Lower leg skin (tissue), 4 donors: Measurements from ENCODE around the gene ANKRD9. TPM values are rescaled to one million over a fixed set of nuclear protein-coding genes. Genes with fewer than 3 reads are reported as not detected.

Experiments used
- DNase-seq, 2 donors: peaks; one replicate each; pipeline ENCODE4 v3.0.0-alpha.2; 2019; ENCODE audit warnings: low spot score in 2 of 2
- H3K4me3 ChIP-seq: fragments of 200-600 bp; sonication (generic); 2 replicates; pipeline ENCODE4 v1.5.1; 2017; ENCODE audit warnings: mild to moderate bottlenecking, low read depth; ENCODE audit not compliant: poor library complexity, severe bottlenecking
- CTCF ChIP-seq, 3 donors: fragments of 450-650 bp; IDR thresholded peaks; one replicate each; pipeline ENCODE4 v1.5.1; 2016; ENCODE audit warnings: antibody characterized with exemption in 3 of 3, mild to moderate bottlenecking in 3 of 3, moderate library complexity in 2 of 3
- POLR2A ChIP-seq, 2 donors: fragments of 450-650 bp; IDR thresholded peaks; one replicate each; pipeline ENCODE4 v1.6.1; 2016 to 2017; ENCODE audit warnings: antibody characterized with exemption in 2 of 2, mild to moderate bottlenecking in 1 of 2, moderate library complexity in 1 of 2
- WGBS, 2 donors: methylation state at CpG; one replicate each; pipeline ENCODE4 v1.1.5; 2018; 5-methylcytosine and 5-hydroxymethylcytosine counted together
- intact Hi-C: fragments of 100-400 bp; cut with DNase I; formaldehyde crosslinking; loops from one replicate; pipeline ENCODE4 v1.15.0; 2023; ENCODE audit warnings: low total_unique reads
- total RNA-seq, 4 donors: library from RNA; depleted of rRNA; stranded (reverse); fragments of >200 nt; gene quantifications; one replicate each; pipeline ENCODE4 v1.1.0, GENCODE V29; 2016

Gene ANKRD9
- total RNA-seq, 4 donors from 2014 or later, result 64.6 to 135 (median 69.4) TPM

- intact Hi-C loops, result no loop called here
- 91 to 92% methylated on average over 15 of the region's 15 CpGs for WGBS, 2 donors
- TF ChIP-seq CTCF (IDR thresholded peaks at IDR 0.05) (no peak), POLR2A (IDR thresholded peaks at IDR 0.05) (no peak)
- H3K4me3 ChIP-seq, result no peak overlapping the region
- no peak for DNase-seq
Measured at GRCh38 chr14:102493096-102493495, 16.5 kb downstream of the ANKRD9 start.

- WGBS, 2 donors, result 86 to 95% methylated on average over 17 of the region's 17 CpGs
- DNase-seq, result no peak
- intact Hi-C loops, result no loop called here
- H3K4me3 ChIP-seq, result no peak overlapping the region
- TF ChIP-seq CTCF (IDR thresholded peaks at IDR 0.05) (no peak), POLR2A (IDR thresholded peaks at IDR 0.05) (no peak)
Measured at GRCh38 chr14:102492531-102492910, 17.1 kb downstream of the ANKRD9 start.

GRCh38 chr14:102491786-102492530, 17.6 kb downstream of the ANKRD9 start:
- no peak overlapping the region for H3K4me3 ChIP-seq
- WGBS, 2 donors, result 86 to 92% methylated on average over 7 of the region's 7 CpGs
- intact Hi-C loops, result no loop called here
- no peak for DNase-seq
- TF ChIP-seq POLR2A (IDR thresholded peaks at IDR 0.05), result no peak
- TF ChIP-seq CTCF (IDR thresholded peaks at IDR 0.05), result no peak

- TF ChIP-seq POLR2A (IDR thresholded peaks at IDR 0.05) (no peak), CTCF (IDR thresholded peaks at IDR 0.05) (no peak)
- no peak overlapping the region for H3K4me3 ChIP-seq
- DNase-seq, result no peak
- intact Hi-C loops, result no loop called here
- 42 to 57% methylated on average over 3 of the region's 3 CpGs for WGBS, 2 donors
Measured at GRCh38 chr14:102491366-102491765, 18.2 kb downstream of the ANKRD9 start.

- 79 to 84% methylated on average over 16 to 18 of the region's 18 CpGs for WGBS, 2 donors
- intact Hi-C loops, result no loop called here
- DNase-seq, result no peak
Measured at GRCh38 chr14:102490456-102490855, 19.1 kb downstream of the ANKRD9 start.

More at GRCh38 chr14:102490456-102490855, 19.1 kb downstream of the ANKRD9 start:
- no peak overlapping the region for H3K4me3 ChIP-seq
- no peak for TF ChIP-seq CTCF (IDR thresholded peaks at IDR 0.05)
- no peak for TF ChIP-seq POLR2A (IDR thresholded peaks at IDR 0.05)
